HCT116 (cell line): ENCODE results near the gene SEMA3F. TPM values are rescaled to one million over a fixed set of nuclear protein-coding genes. Genes with fewer than 3 reads are reported as not detected.

Experiments
- ATAC-seq: fragments of 200-7000 bp; cut with Tn5 transposase; 2 replicates; pipeline ENCODE4 v1.9.1; 2020; ENCODE audit warnings: mild to moderate bottlenecking, moderate library complexity
- BruUV-seq: library from RNA; stranded (reverse); fragments of 400-500 nt; replicated peaks from 2 replicates; lab custom pipeline; 2021; lab: Mats Ljungman, UMichigan
- CTCF ChIA-PET: fragments of 300-600 bp; sonication (Branson Sonifier 250); formaldehyde crosslinking; loops from one replicate; lab custom pipeline; 2021; ENCODE audit warnings: antibody characterized with exemption; lab: Charles Lee
- POLR2A ChIA-PET: fragments of 300-600, 350-600 bp; sonication (Branson Sonifier 250); formaldehyde crosslinking; loops from one replicate; lab custom pipeline; 2021; ENCODE audit warnings: antibody characterized with exemption; lab: Charles Lee
- RAD21 ChIA-PET, 2 experiments: fragments of 300-600 bp; sonication (Branson Sonifier 250); formaldehyde crosslinking; loops; one replicate each; lab custom pipeline; 2023; ENCODE audit warnings: low total read pairs in 2 of 2; ENCODE audit not compliant: uncharacterized antibody in 2 of 2, unreplicated experiment in 2 of 2, low non-redundant PET in 1 of 2; lab: Charles Lee
- DNase-seq: peaks from one replicate; pipeline ENCODE4 v3.0.0-alpha.2; 2010; ENCODE audit warnings: low read depth, low spot score
- H2AFZ ChIP-seq: fragments of 200-600 bp; shearing (Covaris generic), sonication (generic); 2 replicates; pipeline ENCODE4 v1.6.1; 2017; ENCODE audit warnings: low read depth, mixed run types, mixed read lengths, antibody characterized with exemption, low read length; ENCODE audit not compliant: poor library complexity, severe bottlenecking
- H3K27ac ChIP-seq: 2 replicates; pipeline ENCODE4 v1.5.1; 2012; ENCODE audit warnings: low read depth, low read length
- H3K27me3 ChIP-seq: fragments of 200-600 bp; sonication (generic); 2 replicates; pipeline ENCODE4 v1.6.1; 2016; ENCODE audit warnings: mixed run types, low read length, mixed read lengths; ENCODE audit not compliant: insufficient read depth
- H3K36me3 ChIP-seq, 2 experiments: fragments of 200-500 bp in 1 of 2; fragments of 200-600 bp in 1 of 2; sonication (Bioruptor generic) in 1 of 2; sonication (generic) in 1 of 2; 2 replicates each; pipeline versions ENCODE4 v1.5.1 to v1.6.1; 2014 to 2016; ENCODE audit warnings: low read length in 2 of 2, inconsistent platforms in 1 of 2, mixed read lengths in 1 of 2, mixed run types in 1 of 2; ENCODE audit not compliant: insufficient read depth in 2 of 2, control insufficient read depth in 1 of 2
- H3K4me1 ChIP-seq, 2 experiments: fragments of 200-600 bp in 1 of 2; sonication (generic) in 1 of 2; 2 replicates each; pipeline versions ENCODE4 v1.5.1 to v1.6.1; 2012 to 2017; ENCODE audit warnings: low read length in 2 of 2, inconsistent platforms in 1 of 2, mild to moderate bottlenecking in 1 of 2, mixed read lengths in 1 of 2, mixed run types in 1 of 2, moderate library complexity in 1 of 2; ENCODE audit not compliant: insufficient read depth in 2 of 2, control insufficient read depth in 1 of 2
- H3K4me2 ChIP-seq: fragments of 200-600 bp; sonication (generic); 2 replicates; pipeline ENCODE4 v1.6.1; 2017; ENCODE audit warnings: mixed run types, low read length, mixed read lengths
- H3K4me3 ChIP-seq, 2 experiments: fragments of 200-600 bp in 1 of 2; sonication (generic) in 1 of 2; replicated peaks in 1 of 2; 2 replicates each; pipeline ENCODE4 v1.5.1; 2011 to 2016; ENCODE audit warnings: low read length in 2 of 2, control low read depth in 1 of 2, low read depth in 1 of 2, mild to moderate bottlenecking in 1 of 2, mixed read lengths in 1 of 2, mixed run types in 1 of 2
- H3K79me2 ChIP-seq: fragments of 200-600 bp; sonication (generic); 2 replicates; pipeline ENCODE4 v1.6.1; 2017; ENCODE audit warnings: mild to moderate bottlenecking, mixed run types, low read length, moderate library complexity, mixed read lengths; ENCODE audit not compliant: insufficient read depth
- H3K9ac ChIP-seq: fragments of 200-600 bp; sonication (generic); 2 replicates; pipeline ENCODE4 v1.6.1; 2016; ENCODE audit warnings: low read length, mixed read lengths
- H3K9me2 ChIP-seq: fragments of 200-600 bp; sonication (generic), shearing (Covaris generic); 2 replicates; pipeline ENCODE4 v1.6.1; 2017; ENCODE audit warnings: mixed run types, mild to moderate bottlenecking, moderate library complexity; ENCODE audit not compliant: insufficient read depth
- H3K9me3 ChIP-seq, 2 experiments: fragments of 200-500 bp in 1 of 2; fragments of 200-600 bp in 1 of 2; sonication (Bioruptor generic) in 1 of 2; sonication (generic) in 1 of 2; 2 replicates each; pipeline ENCODE4 v1.6.1; 2014 to 2017; ENCODE audit warnings: low read length in 2 of 2, mixed read lengths in 2 of 2, inconsistent platforms in 1 of 2, low read depth in 1 of 2, mild to moderate bottlenecking in 1 of 2, mixed run types in 1 of 2, moderate library complexity in 1 of 2; ENCODE audit not compliant: control insufficient read depth in 1 of 2, insufficient read depth in 1 of 2
- H4K20me1 ChIP-seq: fragments of 200-600 bp; sonication (generic), shearing (Covaris generic); 2 replicates; pipeline ENCODE4 v1.6.1; 2017; ENCODE audit warnings: mixed run types, mild to moderate bottlenecking, moderate library complexity; ENCODE audit not compliant: insufficient read depth
- EGR1 ChIP-seq: IDR thresholded peaks from 2 replicates; pipeline ENCODE4 v1.6.1; 2012; ENCODE audit warnings: low read depth
- MAX ChIP-seq: IDR thresholded peaks from 2 replicates; pipeline ENCODE4 v1.6.1; 2012
- POLR2A ChIP-seq: IDR thresholded peaks from 2 replicates; pipeline ENCODE4 v1.7.0; 2011; ENCODE audit warnings: borderline replicate concordance; ENCODE audit not compliant: insufficient read depth, insufficient read length; ENCODE audit errors: extremely low read depth
- POLR2AphosphoS5 ChIP-seq: IDR thresholded peaks from 2 replicates; pipeline ENCODE4 v1.6.1; 2011; ENCODE audit warnings: mild to moderate bottlenecking, low read depth, low read length, moderate library complexity
- intact Hi-C: fragments of 100-400 bp; cut with micrococcal nuclease; formaldehyde crosslinking; loops from 2 replicates; pipeline ENCODE4 v1.10.0; 2022
- total RNA-seq: library from RNA; stranded (reverse); gene quantifications from one replicate; pipeline ENCODE4 v1.2.1, GENCODE V29; 2021; ENCODE audit not compliant: unreplicated experiment

The SEMA3F gene
- total RNA-seq, 1 experiment from 2014 or later: 15.7 TPM

DNA sequence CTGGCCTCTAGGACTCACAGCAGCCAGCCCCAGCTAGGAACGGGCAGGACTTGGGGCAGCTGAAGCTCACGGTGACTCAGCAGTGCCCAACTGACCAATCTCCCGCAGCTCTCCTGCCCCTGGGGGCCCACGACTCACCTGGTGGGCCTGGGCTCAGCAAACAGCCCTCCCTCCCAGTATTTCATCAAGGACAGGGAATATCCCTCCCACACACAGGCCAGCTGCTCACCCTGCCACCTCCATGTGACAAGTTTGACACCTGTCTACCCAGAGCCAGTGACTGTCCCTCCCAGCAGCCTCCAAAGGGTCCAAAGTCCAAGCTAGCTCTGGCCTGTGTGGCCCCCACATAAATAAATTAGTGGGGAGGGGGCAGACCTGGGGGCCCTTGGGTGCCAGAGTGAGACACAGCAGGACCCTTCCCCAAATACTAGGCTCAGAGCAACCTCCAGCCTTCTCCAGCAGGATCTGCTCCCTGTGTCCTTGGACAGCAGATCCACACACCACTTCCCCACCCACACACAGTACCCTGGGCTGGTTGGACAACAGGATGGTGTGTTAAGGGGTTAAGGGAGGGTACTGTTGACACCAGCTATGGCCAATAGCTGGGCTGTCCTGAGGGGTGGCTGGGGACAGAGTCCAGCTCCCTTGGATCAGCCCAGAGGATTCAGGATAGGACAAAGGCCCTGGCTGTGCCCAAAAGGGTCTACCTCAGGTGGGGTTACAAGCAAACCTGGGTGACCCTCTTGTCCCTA lies 40.6 kb downstream of the SEMA3F start:
- TF ChIP-seq MAX (peak; percentile 74), POLR2AphosphoS5 (no peak)
- Histone ChIP-seq H2AFZ (no peak overlapping the region), H3K79me2 (no peaks in the 10 kb centered on the region), H3K27me3 (no peaks in the 10 kb centered on the region), H3K4me3 (no peak overlapping the region), H3K9ac (no peak overlapping the region), H3K27ac (no peak overlapping the region; the same call in 1 of the 2 replicates), H3K9me3 (no peaks in the 10 kb centered on the region), H4K20me1 (no peaks in the 10 kb centered on the region), H3K36me3 (no peaks in the 10 kb centered on the region), H3K9me2 (no peaks in the 10 kb centered on the region), H3K4me1 (peaks cover 8 to 19% of the 10 kb centered on the region in 2 experiments; a peak in 3 of 4 replicates), H3K4me2 (peak overlapping the region; percentile 65)
- ATAC-seq: peak; percentile 7; the same call in 1 of the 2 replicates
- ChIA-PET CTCF (interaction anchor here (0.6 to 5.8 kb wide), 20 partner anchors 8 to 128 kb away, joined by 3 to 164 read pairs (median 8); no protein-coding TSS in a partner anchor), POLR2A (interaction anchor here (0.9 to 1.9 kb wide), 7 partner anchors 10 to 104 kb away, joined by 3 to 12 read pairs (median 3); partner anchors contain the start of genes HYAL3, NAA80 and SLC38A3), RAD21 (interaction anchor here (0.6 to 3.0 kb wide), 8 partner anchors 7 to 51 kb away, joined by 3 to 48 read pairs (median 7); partner anchors contain the start of gene SLC38A3 (in 1 of the 2))
- intact Hi-C loops: no loop called here
- no peak for DNase-seq
- no TSS peak for BruUV-seq

GRCh38 chr3:50196253-50196801 lies 41.2 kb downstream of the SEMA3F start:
- no peaks in the 10 kb centered on the region for H4K20me1 ChIP-seq
- H3K36me3 ChIP-seq: no peaks in the 10 kb centered on the region
- ChIA-PET RAD21 (interaction anchor here in 1 of 2 experiments (3.0 kb wide), 1 partner anchor 30 kb away, joined by 48 read pairs; no protein-coding TSS in a partner anchor), CTCF (interaction anchor here (1.3 to 5.8 kb wide), 4 partner anchors 24 to 63 kb away, joined by 3 to 164 read pairs (median 20); no protein-coding TSS in a partner anchor), POLR2A (no interaction called here)
- H3K9me3 ChIP-seq: no peaks in the 10 kb centered on the region
- BruUV-seq: no TSS peak
- DNase-seq: no peak
- no peaks in the 10 kb centered on the region for H3K27me3 ChIP-seq
- H3K4me2 ChIP-seq: no peak overlapping the region
- TF ChIP-seq EGR1 (no peak), POLR2A (no peak)
- intact Hi-C loops: no loop called here
- H3K9me2 ChIP-seq: no peaks in the 10 kb centered on the region
- no peak overlapping the region for H2AFZ ChIP-seq
- ATAC-seq: no peak
- H3K4me3 ChIP-seq: no peak overlapping the region
- no peaks in the 10 kb centered on the region for H3K79me2 ChIP-seq
- no peak overlapping the region for H3K9ac ChIP-seq
- H3K4me1 ChIP-seq: peaks cover 8 to 20% of the 10 kb centered on the region in 2 experiments; a peak in 3 of 4 replicates
- no peak overlapping the region for H3K27ac ChIP-seq
